ENCODE measurements around the gene NUP210.

DNA sequence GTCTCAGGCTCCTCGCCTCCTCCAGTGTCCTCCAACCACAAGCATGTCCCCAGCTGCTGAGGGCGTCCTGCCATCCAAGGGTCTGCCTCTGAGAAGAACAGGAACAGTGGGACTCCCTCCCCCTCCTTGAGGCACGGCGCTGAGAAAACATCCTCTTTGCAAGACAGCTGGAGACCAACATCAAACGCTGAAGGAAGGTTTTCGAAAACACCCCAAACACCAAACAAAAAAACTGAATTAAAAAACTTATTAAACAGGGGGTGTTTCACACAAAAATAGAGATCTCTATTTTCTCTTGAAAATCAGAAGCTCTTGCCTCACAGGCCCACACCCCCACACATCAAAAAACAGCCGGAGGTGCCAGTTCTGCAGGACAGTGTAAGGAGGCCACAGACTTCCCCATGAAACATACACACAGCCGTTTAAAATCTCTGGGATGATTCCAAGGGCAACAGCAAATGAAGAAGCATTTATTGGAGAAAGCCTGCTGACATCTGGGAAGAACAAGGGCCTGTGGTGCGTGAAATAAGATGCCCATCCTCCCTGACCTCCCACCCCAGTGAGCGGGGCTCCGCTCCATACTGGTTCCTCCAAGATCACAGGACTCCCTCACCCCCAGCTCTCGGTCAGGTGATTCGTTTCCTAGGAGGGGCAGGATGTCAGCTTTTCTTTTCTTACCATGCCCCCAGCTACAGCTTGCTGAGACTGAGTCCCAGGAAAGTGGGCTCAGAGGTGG, 71.3 kb downstream of the NUP210 start:
- TF ChIP-seq GATA2 (IDR thresholded peaks at IDR 0.05; ENCODE audit: low read depth, low read length) (no peak), GATA3 (IDR thresholded peaks at IDR 0.05; ENCODE audit: low read depth, low read length) (no peak)
